HCT116 (cell line): ENCODE data around the gene LANCL3.

Experiments
- EZH2phosphoT487 ChIP-seq: fragments of 200-600 bp; IDR thresholded peaks from 2 replicates; pipeline ENCODE4 v1.6.1; 2018; ENCODE audit warnings: antibody characterized with exemption, borderline replicate concordance
- RAD21 ChIP-seq: IDR thresholded peaks from 2 replicates; pipeline ENCODE4 v1.6.1; 2012; ENCODE audit warnings: low read depth, mild to moderate bottlenecking
- TF ChIP-seq, protein P1 (sequence below), 3 experiments: fragments of 200-600 bp in 1 of 3; sonication (generic) in 1 of 3; IDR thresholded peaks in 2 of 3; conservative IDR thresholded peaks in 1 of 3; 2 replicates each; pipeline ENCODE4 v1.5.1; 2012 to 2017; ENCODE audit warnings: low read depth in 2 of 3, low read length in 2 of 3, antibody characterized with exemption in 1 of 3, borderline replicate concordance in 1 of 3, control low read depth in 1 of 3, mild to moderate bottlenecking in 1 of 3, mixed read lengths in 1 of 3, mixed run types in 1 of 3, moderate library complexity in 1 of 3; ENCODE audit not compliant: insufficient read depth in 1 of 3

- TF ChIP-seq, protein P1, sequence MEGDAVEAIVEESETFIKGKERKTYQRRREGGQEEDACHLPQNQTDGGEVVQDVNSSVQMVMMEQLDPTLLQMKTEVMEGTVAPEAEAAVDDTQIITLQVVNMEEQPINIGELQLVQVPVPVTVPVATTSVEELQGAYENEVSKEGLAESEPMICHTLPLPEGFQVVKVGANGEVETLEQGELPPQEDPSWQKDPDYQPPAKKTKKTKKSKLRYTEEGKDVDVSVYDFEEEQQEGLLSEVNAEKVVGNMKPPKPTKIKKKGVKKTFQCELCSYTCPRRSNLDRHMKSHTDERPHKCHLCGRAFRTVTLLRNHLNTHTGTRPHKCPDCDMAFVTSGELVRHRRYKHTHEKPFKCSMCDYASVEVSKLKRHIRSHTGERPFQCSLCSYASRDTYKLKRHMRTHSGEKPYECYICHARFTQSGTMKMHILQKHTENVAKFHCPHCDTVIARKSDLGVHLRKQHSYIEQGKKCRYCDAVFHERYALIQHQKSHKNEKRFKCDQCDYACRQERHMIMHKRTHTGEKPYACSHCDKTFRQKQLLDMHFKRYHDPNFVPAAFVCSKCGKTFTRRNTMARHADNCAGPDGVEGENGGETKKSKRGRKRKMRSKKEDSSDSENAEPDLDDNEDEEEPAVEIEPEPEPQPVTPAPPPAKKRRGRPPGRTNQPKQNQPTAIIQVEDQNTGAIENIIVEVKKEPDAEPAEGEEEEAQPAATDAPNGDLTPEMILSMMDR (IDR thresholded peaks at IDR 0.05 in 2 of 3, conservative IDR thresholded peaks at IDR 0.05 in 1 of 3; ENCODE audit: borderline replicate concordance in 1 of 3, insufficient read depth in 1 of 3, low read depth in 2 of 3, low read length in 2 of 3), result no peak
- no peak for TF ChIP-seq RAD21
- no peak for TF ChIP-seq EZH2phosphoT487
Observed at GRCh38 chrX:37543324-37543723, 28.1 kb upstream of the LANCL3 start.
